PFSK-1 (cell line): Measurements from ENCODE around the gene CCDC167.

Experiments used
- FOXP2 ChIP-seq: optimal IDR thresholded peaks from 2 replicates; pipeline ENCODE3; 2011; ENCODE audit warnings: borderline replicate concordance, control low read depth, inconsistent platforms; ENCODE audit not compliant: insufficient read depth; ENCODE audit errors: extremely low read length, extremely low read depth
- POLR2AphosphoS5 ChIP-seq: IDR thresholded peaks from 2 replicates; pipeline ENCODE4 v1.6.1; 2012; ENCODE audit warnings: low read depth, mild to moderate bottlenecking, control low read depth, low read length, moderate library complexity

GRCh38 chr6:37478827-37479226 lies 20.9 kb downstream of the CCDC167 start:
- TF ChIP-seq FOXP2 (no peak), POLR2AphosphoS5 (no peak)
